Germinal center (tissue), 1 donor: Measurements from ENCODE around the gene SLC11A1.

Source experiments
- DNase-seq: peaks from one replicate; pipeline ENCODE4 v3.0.0; 2012; ENCODE audit warnings: mixed read lengths, low spot score

The SLC11A1 gene

DNA sequence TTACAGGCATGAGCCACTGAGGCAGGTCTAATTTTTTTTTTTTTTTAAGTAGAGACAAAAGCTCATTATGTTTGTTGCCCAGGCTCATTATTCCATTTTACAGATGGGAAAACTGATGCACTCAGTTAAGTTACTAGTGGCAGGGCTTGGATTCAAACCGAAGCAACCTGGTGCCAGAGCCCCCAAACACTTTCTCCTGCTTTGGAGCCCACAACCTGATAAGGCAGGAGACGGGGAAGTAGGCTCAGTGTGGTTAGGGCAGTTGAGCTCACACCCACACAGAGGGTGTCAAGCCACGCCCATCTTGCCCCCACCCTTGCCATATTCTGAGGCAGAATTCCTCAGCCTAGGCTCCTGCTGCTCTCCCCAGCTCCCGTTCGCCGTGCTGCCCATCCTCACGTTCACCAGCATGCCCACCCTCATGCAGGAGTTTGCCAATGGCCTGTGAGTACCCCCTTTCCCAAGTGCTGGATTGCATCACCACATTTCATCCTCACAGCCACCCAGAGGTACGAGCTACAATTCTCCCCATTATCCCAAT lies 11.7 kb downstream of the SLC11A1 start:
- no peak for DNase-seq

DNA sequence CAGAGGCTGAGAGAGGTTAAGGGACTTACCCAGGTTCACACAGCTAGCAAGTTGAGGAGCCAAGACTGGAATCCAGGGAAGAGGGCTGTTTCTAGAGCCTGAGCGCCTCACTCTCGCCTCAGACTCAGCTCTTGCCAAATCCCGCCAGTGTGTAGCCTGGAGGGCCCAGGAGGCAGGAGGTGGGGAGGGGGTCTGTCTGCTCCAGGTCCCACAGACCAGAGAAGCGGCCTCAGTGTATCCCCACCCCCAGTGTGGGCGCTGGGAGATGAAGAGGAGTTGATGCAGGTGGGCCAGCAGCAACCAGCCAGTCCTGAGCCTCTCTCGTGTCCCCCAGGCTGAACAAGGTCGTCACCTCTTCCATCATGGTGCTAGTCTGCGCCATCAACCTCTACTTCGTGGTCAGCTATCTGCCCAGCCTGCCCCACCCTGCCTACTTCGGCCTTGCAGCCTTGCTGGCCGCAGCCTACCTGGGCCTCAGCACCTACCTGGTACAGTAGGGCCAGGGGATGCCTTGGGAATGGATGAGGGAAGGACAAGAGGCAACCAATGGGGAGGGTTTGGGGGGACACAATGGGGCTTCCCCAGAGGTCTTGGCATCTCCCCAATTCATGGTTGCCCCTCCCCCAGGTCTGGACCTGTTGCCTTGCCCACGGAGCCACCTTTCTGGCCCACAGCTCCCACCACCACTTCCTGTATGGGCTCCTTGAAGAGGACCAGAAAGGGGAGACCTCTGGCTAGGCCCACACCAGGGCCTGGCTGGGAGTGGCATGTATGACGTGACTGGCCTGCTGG lies 12.4 kb downstream of the SLC11A1 start:
- DNase-seq, result no peak

DNA sequence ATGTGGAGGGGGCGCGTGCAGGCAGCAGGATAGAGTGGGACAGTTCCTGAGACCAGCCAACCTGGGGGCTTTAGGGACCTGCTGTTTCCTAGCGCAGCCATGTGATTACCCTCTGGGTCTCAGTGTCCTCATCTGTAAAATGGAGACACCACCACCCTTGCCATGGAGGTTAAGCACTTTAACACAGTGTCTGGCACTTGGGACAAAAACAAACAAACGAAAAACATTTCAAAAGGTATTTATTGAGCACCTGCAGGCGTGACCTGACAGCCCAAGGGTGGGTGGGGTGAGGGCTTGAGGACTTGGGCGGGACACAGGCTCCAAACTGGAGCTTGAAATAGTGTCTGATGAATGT lies 13.0 kb downstream of the SLC11A1 start:
- DNase-seq, result no peak

DNA sequence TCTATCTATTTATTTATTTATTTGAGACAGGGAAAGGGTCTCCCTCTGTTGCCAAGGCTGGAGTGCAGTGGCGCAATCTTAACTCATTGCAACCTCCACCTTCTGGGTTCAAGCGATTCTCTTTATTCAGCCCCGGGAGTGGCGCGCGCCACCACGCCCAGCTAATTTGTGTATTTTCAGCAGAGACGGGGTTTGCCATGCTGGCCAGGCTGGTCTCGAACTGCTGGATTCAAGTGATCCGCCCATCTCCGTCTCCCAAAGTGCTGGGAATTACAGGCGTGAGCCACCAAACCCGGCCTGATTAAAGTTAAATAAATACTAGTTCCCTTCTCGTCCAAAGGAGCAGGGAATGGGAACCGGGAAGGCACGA lies 13.4 kb downstream of the SLC11A1 start:
- DNase-seq, result no peak

DNA sequence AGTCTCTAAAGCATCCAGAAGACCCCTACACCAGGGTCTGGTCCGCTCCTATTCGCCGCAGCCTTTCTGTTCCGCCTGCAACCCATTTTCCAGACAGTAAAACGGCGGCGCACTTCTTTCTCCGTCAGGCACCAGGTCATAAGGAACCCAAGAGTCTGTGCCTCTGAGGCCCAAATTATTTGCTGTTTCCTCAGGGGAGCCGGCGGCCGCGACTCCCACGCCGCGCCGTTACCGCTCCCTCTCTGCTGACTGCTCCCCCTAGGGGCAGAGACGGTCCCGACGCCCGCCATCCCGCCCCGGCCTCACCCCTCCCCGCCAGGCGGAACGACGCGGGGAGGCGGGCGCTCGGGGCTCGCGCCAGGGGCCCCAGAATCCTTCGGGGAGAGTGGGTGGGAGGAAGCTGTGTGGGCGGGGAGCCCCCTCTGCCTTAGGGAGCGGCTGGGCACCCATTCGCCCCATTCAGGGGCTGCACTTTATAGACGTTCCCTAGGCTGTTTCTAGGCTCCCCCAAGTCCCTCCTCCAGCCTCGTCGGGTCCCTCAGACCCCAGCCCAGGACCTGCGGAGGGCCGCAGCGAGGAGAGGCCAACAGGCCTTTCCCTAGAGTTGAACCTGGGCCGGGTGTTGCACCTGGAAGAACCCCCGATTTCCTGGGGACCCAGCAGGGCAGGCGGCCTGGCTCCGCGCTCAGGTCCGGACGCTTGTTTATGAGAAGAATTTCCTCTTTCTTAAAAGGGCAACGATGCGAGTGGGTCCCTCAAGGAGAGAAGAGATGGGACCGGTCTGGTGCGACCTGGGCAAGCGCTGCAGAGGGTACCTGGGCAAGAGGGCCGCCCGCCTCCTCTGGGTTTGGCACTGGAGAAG lies 14.0 kb downstream of the SLC11A1 start:
- peak; percentile 89 for DNase-seq

DNA sequence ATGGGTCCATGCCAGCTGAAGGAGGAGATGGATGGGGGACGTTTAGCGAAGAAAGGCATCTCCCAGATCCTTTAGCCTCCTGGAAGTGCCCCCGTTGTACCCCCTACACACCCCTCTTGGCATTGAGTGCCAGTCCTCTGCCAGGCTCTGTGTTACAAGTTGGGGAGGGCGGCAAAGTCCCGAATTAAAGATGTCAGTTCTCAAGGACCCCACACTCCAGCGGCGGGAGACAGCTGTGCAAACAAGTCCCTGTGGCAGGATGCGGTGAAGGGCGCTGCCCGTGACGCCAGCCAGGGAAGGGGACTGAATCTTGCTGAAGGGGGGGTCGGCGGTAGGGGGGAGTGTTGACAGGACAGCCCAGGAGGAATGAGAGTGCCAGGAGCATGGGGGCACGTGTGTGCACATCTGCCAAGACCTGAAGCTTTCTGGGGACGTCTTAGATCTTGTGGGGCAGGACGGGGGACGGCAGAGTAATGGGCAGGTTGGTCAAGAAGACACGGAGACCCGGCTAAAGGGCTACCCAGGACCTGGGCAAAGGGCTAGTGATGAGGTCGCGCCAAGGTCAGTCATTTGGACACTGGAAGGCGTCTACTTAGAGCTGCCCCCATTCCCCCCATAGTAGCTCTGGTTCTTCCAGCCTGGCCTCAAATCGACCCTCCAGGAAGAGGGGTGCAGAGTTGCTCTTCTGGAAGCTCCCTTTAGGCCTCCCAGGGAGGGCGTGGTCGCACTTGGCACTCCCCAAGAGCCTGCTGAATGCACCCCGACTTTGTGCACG lies 14.8 kb downstream of the SLC11A1 start:
- DNase-seq, result peak; percentile 22

DNA sequence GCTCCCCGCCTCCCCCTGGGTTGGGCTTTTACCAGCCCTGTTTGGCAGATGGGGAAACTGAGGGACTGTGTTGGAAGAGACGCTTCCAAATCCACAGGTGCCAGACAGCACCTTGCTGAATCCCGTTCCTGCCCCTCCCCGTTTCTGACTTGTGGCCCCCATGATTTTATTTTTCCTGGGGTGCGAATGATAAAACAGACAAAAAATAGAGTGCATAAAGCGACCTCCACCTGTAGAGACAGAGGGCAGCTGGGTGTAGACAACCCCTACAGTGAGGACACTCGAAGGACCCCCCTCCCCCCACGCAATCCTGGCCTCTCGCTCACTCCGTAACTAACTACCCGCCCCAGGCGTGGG lies 15.4 kb downstream of the SLC11A1 start:
- DNase-seq, result no peak

DNA sequence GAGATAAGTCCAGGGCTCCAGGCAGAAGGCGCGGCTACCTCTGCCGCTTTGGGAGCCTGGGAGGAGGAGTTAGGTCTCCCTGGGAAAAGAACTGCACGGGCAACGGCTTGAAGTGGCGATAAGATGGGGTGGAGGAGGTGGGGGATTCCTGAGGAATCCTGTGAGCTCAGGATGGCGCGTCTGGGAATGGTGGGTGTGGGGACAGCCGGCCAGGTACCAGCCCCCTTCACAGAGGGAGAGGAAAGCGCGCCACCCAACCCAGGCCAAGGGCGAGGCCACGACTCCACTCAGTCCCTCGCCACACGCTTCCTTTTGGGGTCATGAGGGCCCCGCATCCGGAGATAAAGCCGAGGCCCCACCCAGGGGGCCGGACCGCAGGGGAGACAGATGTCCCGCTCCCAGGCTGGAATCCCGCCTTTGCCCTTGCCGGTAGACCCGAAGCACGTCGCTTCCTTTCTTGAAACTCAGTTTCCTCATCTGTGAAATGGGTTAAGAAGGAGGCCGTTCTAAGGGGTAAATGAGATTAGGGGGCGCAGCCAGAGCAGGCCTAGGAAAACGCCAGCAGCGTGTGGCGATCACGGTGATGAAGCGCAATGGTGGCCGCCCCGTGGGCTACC lies 15.9 kb downstream of the SLC11A1 start:
- peak; percentile 45 for DNase-seq

DNA sequence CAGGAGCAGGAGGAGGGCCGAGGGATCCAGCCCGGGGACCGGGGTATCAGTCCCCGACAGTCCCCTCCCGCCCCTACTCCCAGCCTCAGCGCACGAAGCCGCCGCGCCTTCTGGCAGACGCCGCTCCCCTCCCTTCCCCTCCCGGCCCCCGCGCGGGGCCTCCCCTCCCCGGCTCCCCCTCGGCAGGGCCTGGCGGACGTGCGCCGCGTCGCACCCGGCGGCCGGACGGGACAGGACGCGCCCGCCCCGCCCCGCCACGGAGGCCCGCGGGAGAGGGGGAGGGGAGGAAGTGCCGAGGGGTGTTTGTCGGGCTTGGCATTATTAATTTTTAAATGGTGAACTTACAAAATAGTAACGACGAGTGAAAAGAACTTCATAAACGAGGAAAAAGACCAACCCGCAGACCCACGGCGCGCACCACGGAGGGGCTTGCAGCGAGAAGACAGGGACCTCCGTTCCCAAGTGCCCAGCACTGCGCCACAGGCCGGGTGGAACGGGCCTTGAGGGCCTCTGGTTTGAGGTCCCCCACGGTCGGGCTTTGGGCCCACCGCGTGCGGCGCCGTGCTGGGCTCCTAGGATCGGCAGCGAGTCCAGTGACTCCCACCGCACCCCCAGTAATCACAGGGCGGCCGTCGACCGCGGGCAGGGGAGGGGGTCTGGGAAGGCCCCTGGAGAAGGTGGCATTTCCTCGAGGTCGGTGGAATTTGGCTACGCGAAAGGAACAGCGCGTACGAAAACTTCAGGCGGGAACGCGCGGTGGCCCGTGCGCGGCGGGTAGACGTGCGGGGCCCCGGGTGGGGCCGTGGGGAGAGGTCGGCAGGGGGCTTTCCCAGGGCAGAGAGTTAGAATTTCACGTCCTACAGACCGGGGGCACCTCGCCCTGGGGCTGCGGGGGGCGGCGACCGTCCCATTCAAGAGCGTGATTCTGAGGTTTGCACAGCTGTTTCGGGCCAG lies 16.6 kb downstream of the SLC11A1 start:
- DNase-seq, result peak; percentile 78

DNA sequence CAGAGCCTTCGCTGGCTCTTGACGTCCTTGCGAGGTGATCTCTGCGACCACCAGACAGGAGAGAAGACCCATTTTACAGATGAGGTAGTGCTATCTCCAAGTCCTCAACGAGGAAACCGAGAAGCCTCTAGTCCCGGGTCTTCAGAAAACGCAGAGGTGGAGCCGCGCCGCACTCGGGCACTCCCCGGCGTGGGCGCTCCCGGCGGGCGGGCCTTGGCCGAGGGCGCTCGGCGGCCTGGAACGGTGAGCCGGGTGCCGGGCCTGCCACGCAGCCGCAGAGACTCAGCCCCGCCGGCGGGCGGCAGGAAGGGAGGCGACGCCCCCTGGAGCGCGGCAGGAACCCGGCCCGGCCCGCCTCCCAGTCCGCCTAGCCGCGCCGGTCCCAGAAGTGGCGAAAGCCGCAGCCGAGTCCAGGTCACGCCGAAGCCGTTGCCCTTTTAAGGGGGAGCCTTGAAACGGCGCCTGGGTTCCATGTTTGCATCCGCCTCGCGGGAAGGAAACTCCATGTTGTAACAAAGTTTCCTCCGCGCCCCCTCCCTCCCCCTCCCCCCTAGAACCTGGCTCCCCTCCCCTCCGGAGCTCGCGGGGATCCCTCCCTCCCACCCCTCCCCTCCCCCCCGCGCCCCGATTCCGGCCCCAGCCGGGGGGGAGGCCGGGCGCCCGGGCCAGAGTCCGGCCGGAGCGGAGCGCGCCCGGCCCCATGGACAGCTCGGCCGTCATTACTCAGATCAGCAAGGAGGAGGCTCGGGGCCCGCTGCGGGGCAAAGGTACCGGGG lies 17.5 kb downstream of the SLC11A1 start, which contains the start of gene CTDSP1:
Gene CTDSP1 (plus strand): TSS at position 478 of the 776 bp plus-strand sequence. CDS start 223 bp downstream, at position 701.
- peak; percentile 90 for DNase-seq

DNA sequence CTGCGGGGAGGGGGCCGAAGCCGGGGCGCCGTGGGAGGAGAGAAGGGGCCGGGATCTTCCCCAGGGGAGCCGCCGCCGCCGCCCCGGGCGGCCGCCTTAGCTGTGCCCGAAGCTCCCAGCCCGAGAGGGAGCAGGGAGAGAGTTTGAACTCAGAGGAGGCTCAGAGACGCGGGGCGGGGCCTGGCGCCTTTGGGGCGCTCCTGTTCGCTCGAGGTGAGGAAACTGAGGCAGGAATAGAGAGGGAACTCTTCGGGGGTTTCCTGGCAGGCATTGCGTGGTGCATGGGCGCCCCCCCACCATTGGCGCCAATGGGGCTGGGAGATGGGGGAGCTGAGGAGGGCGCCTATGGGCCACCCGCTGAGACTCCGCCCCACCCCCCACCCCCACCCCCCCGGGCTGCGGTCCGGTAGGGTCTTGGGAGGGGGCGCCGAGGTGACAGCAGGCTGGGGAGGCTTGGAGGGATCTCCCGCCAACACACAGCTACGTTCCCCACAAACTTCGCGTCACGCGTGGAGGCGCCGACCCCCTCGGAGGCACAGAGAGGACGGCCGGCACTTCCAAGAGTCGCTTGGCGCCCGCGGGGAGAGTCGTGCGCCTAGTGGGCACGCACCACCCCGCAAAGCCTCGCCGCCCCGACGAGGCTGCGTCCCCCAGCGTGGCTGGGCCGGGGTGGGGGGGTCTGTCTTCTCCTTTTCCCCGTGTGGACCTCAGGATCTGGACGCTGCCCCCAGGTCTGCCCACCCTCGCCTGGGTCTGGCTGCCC lies 18.3 kb downstream of the SLC11A1 start:
- DNase-seq, result peak; percentile 49

DNA sequence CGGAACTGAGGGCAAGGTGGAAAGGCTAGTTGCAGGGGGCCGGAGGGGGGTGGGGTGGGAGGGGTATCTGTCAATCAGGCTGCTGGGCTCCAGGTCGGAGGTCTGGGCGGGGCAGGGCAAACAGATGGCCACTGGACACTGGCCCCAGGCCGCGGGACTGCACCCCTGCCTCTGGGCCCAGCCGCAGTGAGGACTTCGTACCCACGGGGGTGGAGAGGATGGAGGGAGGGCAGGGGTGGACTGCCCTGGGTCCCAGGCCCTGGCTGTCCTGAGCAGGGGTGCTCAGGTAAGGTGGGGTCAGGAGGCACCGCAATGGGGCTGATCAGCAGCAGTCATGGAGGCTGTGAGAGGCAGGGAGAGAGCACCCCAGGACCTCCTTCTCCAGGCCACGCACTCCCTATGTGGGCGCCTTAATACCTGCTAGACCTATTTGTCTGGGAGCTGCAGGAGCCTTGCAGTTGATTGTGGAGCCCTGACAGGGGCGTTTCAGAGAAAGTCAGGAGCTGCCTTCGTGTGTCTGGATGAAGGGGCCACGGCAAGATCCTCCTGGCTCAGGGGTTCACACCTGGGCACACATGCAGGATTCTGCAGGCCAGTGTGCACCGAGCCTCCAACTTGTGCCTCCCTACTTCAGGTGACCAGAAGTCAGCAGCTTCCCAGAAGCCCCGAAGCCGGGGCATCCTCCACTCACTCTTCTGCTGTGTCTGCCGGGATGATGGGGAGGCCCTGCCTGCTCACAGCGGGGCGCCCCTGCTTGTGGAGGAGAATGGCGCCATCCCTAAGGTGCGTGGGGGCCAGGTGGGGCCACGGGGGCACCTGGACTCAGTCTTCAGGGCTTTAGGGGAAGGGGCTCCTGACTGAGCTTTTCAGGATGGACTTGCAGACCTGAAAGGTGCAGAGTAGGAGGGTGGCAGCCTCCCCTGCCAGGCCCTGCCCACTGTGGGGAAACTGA lies 19.1 kb downstream of the SLC11A1 start:
- DNase-seq, result no peak

DNA sequence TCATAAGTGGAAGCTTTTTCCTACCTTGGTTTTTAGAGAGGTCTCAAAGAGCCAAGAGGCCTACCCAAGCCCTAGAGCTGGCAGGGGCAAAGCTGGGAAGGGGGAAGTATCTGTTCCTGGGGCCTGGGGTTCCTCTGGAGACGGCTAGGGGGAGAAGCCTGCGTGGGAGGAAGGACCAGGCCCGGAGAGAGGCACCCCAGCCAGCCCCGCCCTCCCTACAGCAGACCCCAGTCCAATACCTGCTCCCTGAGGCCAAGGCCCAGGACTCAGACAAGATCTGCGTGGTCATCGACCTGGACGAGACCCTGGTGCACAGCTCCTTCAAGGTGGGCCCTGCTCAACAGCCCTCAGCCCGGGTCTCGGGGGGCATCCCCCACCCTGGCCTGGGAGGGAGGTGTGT lies 19.8 kb downstream of the SLC11A1 start:
- DNase-seq, result no peak

DNA sequence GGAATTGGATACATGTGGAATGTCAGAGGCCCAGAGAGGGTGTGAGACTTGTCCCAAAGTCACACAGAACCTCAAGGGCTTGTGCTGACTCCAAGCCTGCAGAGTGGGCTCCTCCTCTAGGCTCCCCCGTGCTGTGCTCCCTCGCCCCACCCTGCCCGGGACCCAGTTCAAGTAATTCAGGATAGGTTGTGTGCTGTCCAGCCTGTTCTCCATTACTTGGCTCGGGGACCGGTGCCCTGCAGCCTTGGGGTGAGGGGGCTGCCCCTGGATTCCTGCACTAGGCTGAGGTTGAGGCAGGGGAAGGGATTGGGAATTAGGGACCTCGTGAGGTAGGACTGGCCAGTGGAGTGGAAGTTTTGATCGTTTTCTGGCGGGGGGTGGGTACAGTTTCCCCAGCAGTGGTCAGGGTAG lies 20.4 kb downstream of the SLC11A1 start:
- no peak for DNase-seq

DNA sequence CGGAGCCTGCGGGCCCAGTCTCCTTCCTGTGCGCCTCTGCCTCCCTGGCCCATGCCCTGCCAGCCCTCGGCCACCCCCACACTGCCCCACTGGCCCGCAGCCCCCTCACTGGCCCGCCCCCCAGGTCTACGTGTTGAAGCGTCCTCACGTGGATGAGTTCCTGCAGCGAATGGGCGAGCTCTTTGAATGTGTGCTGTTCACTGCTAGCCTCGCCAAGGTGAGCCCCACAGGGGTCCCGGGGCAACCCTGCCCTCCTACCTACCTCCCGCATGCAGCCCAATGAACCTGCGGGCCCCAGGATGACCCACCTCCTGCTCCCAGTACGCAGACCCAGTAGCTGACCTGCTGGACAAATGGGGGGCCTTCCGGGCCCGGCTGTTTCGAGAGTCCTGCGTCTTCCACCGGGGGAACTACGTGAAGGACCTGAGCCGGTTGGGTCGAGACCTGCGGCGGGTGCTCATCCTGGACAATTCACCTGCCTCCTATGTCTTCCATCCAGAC lies 20.9 kb downstream of the SLC11A1 start:
- no peak for DNase-seq

DNA sequence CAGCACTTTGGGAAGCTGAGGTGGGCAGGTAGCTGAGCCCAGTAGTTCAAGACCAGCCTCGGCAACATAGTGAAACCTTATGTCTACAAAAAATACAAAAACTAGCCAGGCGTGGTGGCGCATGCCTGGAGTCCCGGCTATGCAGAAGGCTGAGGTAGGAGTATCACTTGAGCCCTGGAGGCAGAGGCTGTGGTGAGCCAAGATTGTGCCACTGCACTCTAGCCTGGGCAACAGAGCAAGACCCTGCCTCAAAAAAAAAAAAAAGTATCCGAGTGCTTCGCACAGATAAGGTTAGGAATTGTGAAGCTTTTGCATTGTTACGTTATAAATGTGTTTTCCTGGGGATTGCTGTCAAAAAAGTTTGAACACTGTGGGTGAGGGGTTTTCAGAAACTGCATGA lies 21.7 kb downstream of the SLC11A1 start:
- DNase-seq, result no peak

DNA sequence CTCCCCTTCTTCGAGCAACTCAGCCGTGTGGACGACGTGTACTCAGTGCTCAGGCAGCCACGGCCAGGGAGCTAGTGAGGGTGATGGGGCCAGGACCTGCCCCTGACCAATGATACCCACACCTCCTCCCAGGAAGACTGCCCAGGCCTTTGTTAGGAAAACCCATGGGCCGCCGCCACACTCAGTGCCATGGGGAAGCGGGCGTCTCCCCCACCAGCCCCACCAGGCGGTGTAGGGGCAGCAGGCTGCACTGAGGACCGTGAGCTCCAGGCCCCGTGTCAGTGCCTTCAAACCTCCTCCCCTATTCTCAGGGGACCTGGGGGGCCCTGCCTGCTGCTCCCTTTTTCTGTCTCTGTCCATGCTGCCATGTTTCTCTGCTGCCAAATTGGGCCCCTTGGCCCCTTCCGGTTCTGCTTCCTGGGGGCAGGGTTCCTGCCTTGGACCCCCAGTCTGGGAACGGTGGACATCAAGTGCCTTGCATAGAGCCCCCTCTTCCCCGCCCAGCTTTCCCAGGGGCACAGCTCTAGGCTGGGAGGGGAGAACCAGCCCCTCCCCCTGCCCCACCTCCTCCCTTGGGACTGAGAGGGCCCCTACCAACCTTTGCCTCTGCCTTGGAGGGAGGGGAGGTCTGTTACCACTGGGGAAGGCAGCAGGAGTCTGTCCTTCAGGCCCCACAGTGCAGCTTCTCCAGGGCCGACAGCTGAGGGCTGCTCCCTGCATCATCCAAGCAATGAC lies 22.4 kb downstream of the SLC11A1 start:
- DNase-seq, result no peak
